Measurements from ENCODE around the gene CHTOP.

The CHTOP gene

DNA sequence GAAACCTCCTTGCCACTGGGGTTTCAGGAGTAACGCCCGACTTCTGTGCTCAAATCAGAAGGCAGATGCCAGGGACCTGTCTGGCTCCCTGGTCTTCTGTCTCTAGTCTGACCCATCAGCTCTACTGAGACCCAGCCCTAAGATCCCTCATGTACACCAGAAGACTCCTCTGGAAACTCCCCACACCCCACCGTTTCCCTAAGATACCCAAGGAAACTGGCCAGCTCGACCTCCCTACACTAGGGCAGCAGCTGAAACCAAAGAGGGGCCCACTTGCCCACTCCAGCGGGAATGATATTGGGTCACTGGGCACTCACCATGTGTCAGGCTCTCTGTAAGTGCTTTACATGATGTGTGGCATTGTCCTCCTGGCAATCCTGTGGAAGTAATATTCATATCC is 20.5 kb upstream of the CHTOP start:
- H3K79me2 ChIP-seq (ENCODE audit: control insufficient read depth, insufficient read depth, low read length), result no peaks in the 10 kb centered on the region
- no peaks in the 10 kb centered on the region for H3K79me1 ChIP-seq (ENCODE audit: low read length)
- H3K36me3 ChIP-seq (ENCODE audit: control insufficient read depth, insufficient read depth, low read length), result no peaks in the 10 kb centered on the region
- DNase-seq, result no peak
- no peak overlapping the region for H3K18ac ChIP-seq (ENCODE audit: low read length)
- no peaks in the 10 kb centered on the region for H3K27me3 ChIP-seq (ENCODE audit: insufficient read depth, low read length, poor library complexity)
- no peak overlapping the region for H3K23ac ChIP-seq (ENCODE audit: low read length)
- no peak overlapping the region for H2BK5ac ChIP-seq (ENCODE audit: low read length)
- no peak overlapping the region for H4K5ac ChIP-seq (ENCODE audit: low read length)
- H3K27ac ChIP-seq (ENCODE audit: low read depth, low read length), result no peak overlapping the region
- no peak overlapping the region for H4K8ac ChIP-seq (ENCODE audit: low read depth, low read length)
- no CpG with 5 or more reads among the region's 5 CpGs for WGBS (ENCODE audit: extremely low coverage, insufficient coverage, low lambda C conversion rate)
- no peak overlapping the region for H2BK120ac ChIP-seq (ENCODE audit: low read depth, low read length)
- H3K9ac ChIP-seq (ENCODE audit: low read length), result no peak overlapping the region
- no peak overlapping the region for H3K4me3 ChIP-seq (ENCODE audit: low read length)
- H3K4me2 ChIP-seq (ENCODE audit: low read length), result no peak overlapping the region
- no peak overlapping the region for H3K4ac ChIP-seq (ENCODE audit: low read depth, low read length)
- H2AK5ac ChIP-seq (ENCODE audit: low read length), result no peak overlapping the region
- peak overlapping the region; percentile 31 for H3K56ac ChIP-seq (ENCODE audit: low read length)
- no peak overlapping the region for H2BK15ac ChIP-seq (replicated peaks; ENCODE audit: low read depth)
- peaks cover 7% of the 10 kb centered on the region for H3K4me1 ChIP-seq (ENCODE audit: control insufficient read depth, low read depth, low read length)

DNA sequence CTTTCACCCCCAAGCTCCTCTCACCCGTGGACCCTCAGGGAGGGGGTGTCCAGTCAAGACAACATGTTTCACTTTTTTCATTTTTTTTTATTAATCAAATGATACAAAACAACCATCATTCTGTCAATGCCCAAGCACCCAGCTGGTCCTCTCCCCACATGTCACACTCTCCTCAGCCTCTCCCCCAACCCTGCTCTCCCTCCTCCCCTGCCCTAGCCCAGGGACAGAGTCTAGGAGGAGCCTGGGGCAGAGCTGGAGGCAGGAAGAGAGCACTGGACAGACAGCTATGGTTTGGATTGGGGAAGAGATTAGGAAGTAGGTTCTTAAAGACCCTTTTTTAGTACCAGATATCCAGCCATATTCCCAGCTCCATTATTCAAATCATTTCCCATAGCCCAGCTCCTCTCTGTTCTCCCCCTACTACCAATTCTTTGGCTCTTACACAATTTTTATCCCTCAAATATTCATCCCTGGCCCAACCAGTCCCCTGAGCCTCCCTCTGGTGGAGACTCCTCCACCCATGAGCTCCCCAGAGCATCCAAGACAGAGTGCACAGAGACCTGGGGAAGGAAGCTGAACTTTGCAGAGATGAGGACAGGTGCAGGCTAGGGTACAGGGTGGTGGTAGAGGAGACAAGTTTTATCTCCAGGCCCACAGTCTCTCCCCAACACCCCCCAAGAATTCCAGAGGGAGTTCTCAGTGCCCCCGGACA is 19.5 kb upstream of the CHTOP start:
- Histone ChIP-seq H3K18ac (ENCODE audit: low read length) (no peak overlapping the region), H3K27me3 (ENCODE audit: insufficient read depth, low read length, poor library complexity) (no peaks in the 10 kb centered on the region), H3K23ac (ENCODE audit: low read length) (no peak overlapping the region), H3K79me1 (ENCODE audit: low read length) (no peaks in the 10 kb centered on the region), H3K36me3 (ENCODE audit: control insufficient read depth, insufficient read depth, low read length) (no peaks in the 10 kb centered on the region), H3K9ac (ENCODE audit: low read length) (no peak overlapping the region), H4K5ac (ENCODE audit: low read length) (no peak overlapping the region), H3K4me2 (ENCODE audit: low read length) (no peak overlapping the region), H2BK15ac (replicated peaks; ENCODE audit: low read depth) (no peak overlapping the region), H3K4me1 (ENCODE audit: control insufficient read depth, low read depth, low read length) (peaks cover 3% of the 10 kb centered on the region), H3K79me2 (ENCODE audit: control insufficient read depth, insufficient read depth, low read length) (no peaks in the 10 kb centered on the region), H2AK5ac (ENCODE audit: low read length) (no peak overlapping the region), H3K27ac (ENCODE audit: low read depth, low read length) (no peak overlapping the region), H3K4me3 (ENCODE audit: low read length) (no peak overlapping the region), H3K56ac (ENCODE audit: low read length) (no peak overlapping the region), H2BK5ac (ENCODE audit: low read length) (no peak overlapping the region), H4K8ac (ENCODE audit: low read depth, low read length) (no peak overlapping the region), H2BK120ac (ENCODE audit: low read depth, low read length) (no peak overlapping the region), H3K4ac (ENCODE audit: low read depth, low read length) (no peak overlapping the region)
- no CpG with 5 or more reads among the region's 2 CpGs for WGBS (ENCODE audit: extremely low coverage, insufficient coverage, low lambda C conversion rate)
- DNase-seq, result no peak

- H3K18ac ChIP-seq (ENCODE audit: low read length), result no peak overlapping the region
- H3K4me3 ChIP-seq (ENCODE audit: low read length), result no peak overlapping the region
- H3K9ac ChIP-seq (ENCODE audit: low read length), result no peak overlapping the region
- no peak overlapping the region for H3K4ac ChIP-seq (ENCODE audit: low read depth, low read length)
- no peaks in the 10 kb centered on the region for H3K27me3 ChIP-seq (ENCODE audit: insufficient read depth, low read length, poor library complexity)
- H3K27ac ChIP-seq (ENCODE audit: low read depth, low read length), result no peak overlapping the region
- H2BK120ac ChIP-seq (ENCODE audit: low read depth, low read length), result no peak overlapping the region
- no peak overlapping the region for H2BK15ac ChIP-seq (replicated peaks; ENCODE audit: low read depth)
- no peak overlapping the region for H3K56ac ChIP-seq (ENCODE audit: low read length)
- H3K36me3 ChIP-seq (ENCODE audit: control insufficient read depth, insufficient read depth, low read length), result no peaks in the 10 kb centered on the region
- DNase-seq, result no peak
- no peak overlapping the region for H3K4me2 ChIP-seq (ENCODE audit: low read length)
- no CpG with 5 or more reads among the region's 7 CpGs for WGBS (ENCODE audit: extremely low coverage, insufficient coverage, low lambda C conversion rate)
- peaks cover 3% of the 10 kb centered on the region for H3K4me1 ChIP-seq (ENCODE audit: control insufficient read depth, low read depth, low read length)
- no peaks in the 10 kb centered on the region for H3K79me1 ChIP-seq (ENCODE audit: low read length)
- H3K23ac ChIP-seq (ENCODE audit: low read length), result no peak overlapping the region
- no peak overlapping the region for H2BK5ac ChIP-seq (ENCODE audit: low read length)
- H3K79me2 ChIP-seq (ENCODE audit: control insufficient read depth, insufficient read depth, low read length), result no peaks in the 10 kb centered on the region
- H2AK5ac ChIP-seq (ENCODE audit: low read length), result no peak overlapping the region
- H4K8ac ChIP-seq (ENCODE audit: low read depth, low read length), result no peak overlapping the region
- no peak overlapping the region for H4K5ac ChIP-seq (ENCODE audit: low read length)
Observed at GRCh38 chr1:153614906-153615305, 19.0 kb upstream of the CHTOP start.

DNA sequence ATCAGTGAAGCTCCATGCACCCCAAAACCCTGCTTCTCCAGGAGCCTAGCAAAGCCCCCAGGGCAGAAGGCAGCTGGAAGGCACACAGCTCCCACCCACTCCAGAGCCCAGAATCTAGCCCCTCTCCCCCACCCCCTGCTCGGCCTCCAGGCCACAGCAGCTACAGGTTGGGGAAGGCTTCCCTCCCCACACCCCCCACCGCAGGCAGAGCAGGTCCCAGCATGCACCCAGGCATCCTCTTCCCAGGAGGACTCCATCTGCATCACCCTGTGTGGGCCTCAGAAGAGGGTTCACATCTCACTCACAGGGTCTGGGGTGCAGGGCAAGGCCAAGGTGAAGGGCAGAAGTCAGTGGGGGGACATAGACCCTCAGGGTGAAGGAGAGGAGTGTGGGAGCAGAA is 18.5 kb upstream of the CHTOP start:
- no peaks in the 10 kb centered on the region for H3K79me2 ChIP-seq (ENCODE audit: control insufficient read depth, insufficient read depth, low read length)
- WGBS (ENCODE audit: extremely low coverage, insufficient coverage, low lambda C conversion rate), result no CpG with 5 or more reads among the region's 2 CpGs
- H3K23ac ChIP-seq (ENCODE audit: low read length), result no peak overlapping the region
- DNase-seq, result no peak
- no peaks in the 10 kb centered on the region for H3K27me3 ChIP-seq (ENCODE audit: insufficient read depth, low read length, poor library complexity)
- H3K27ac ChIP-seq (ENCODE audit: low read depth, low read length), result no peak overlapping the region
- H2AK5ac ChIP-seq (ENCODE audit: low read length), result no peak overlapping the region
- no peak overlapping the region for H4K5ac ChIP-seq (ENCODE audit: low read length)
- H2BK5ac ChIP-seq (ENCODE audit: low read length), result no peak overlapping the region
- H3K4me3 ChIP-seq (ENCODE audit: low read length), result no peak overlapping the region
- H3K4me2 ChIP-seq (ENCODE audit: low read length), result no peak overlapping the region
- peaks cover 3% of the 10 kb centered on the region for H3K4me1 ChIP-seq (ENCODE audit: control insufficient read depth, low read depth, low read length)
- H4K8ac ChIP-seq (ENCODE audit: low read depth, low read length), result no peak overlapping the region
- no peak overlapping the region for H2BK120ac ChIP-seq (ENCODE audit: low read depth, low read length)
- H3K18ac ChIP-seq (ENCODE audit: low read length), result no peak overlapping the region
- H3K79me1 ChIP-seq (ENCODE audit: low read length), result no peaks in the 10 kb centered on the region
- peak overlapping the region; percentile 66 for H3K56ac ChIP-seq (ENCODE audit: low read length)
- H3K4ac ChIP-seq (ENCODE audit: low read depth, low read length), result no peak overlapping the region
- H3K9ac ChIP-seq (ENCODE audit: low read length), result no peak overlapping the region
- no peaks in the 10 kb centered on the region for H3K36me3 ChIP-seq (ENCODE audit: control insufficient read depth, insufficient read depth, low read length)
- no peak overlapping the region for H2BK15ac ChIP-seq (replicated peaks; ENCODE audit: low read depth)

DNA sequence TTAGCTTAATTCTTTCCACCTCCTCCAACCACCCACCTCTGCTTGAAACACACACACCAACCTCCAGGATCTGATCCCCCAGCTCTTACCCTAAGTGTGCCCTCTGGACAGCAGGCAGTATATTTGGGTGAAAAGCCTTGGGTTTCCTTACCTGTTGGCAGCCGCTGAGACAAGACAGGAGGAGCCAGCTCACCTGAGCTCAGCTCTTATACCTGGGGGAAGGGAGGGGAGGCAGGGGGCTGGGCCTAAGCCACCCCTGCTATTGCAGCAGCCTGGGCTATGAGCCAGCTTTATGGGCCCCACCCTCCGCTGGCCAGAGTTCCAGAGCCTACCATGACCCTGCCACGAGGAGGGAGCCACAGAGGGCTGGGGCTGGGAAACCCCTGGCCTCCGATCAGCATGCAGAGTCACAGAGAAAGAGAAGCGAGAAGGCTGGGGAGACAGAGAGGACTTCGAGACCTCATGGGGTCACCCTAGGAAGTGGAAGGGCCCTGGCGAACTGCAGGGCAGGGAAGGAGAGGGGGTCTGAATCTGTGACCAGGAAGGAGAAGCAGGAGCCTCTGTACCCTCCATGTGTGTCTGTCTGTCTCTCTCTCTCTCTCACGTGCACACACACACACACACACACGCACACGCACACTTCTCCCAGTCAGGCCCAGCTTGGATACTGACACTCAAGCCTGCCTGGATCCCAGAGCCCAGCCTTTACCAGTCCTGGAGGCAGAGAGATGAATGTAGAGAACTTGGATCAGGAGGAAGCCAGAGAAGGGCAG is 17.5 kb upstream of the CHTOP start, which contains the start of gene S100A14:
S100A14 (minus strand) TSS at position 182 of the 773 bp plus-strand sequence. CDS start 467 bp downstream, outside the sequence.
- peak; percentile 40 for DNase-seq
- H3K18ac ChIP-seq (ENCODE audit: low read length), result no peak within 1 kb of the TSS
- H3K4ac ChIP-seq (ENCODE audit: low read depth, low read length), result no peak within 1 kb of the TSS
- no peaks in the 10 kb centered on the region for H3K79me2 ChIP-seq (ENCODE audit: control insufficient read depth, insufficient read depth, low read length)
- H3K27ac ChIP-seq (ENCODE audit: low read depth, low read length), result no peak within 1 kb of the TSS
- no peak within 1 kb of the TSS for H4K8ac ChIP-seq (ENCODE audit: low read depth, low read length)
- H3K4me2 ChIP-seq (ENCODE audit: low read length), result no peak within 1 kb of the TSS
- no peaks in the 10 kb centered on the region for H3K27me3 ChIP-seq (ENCODE audit: insufficient read depth, low read length, poor library complexity)
- H3K23ac ChIP-seq (ENCODE audit: low read length), result no peak within 1 kb of the TSS
- no peak within 1 kb of the TSS for H2BK120ac ChIP-seq (ENCODE audit: low read depth, low read length)
- H2BK5ac ChIP-seq (ENCODE audit: low read length), result no peak within 1 kb of the TSS
- H4K5ac ChIP-seq (ENCODE audit: low read length), result no peak within 1 kb of the TSS
- H3K36me3 ChIP-seq (ENCODE audit: control insufficient read depth, insufficient read depth, low read length), result no peaks in the 10 kb centered on the region
- H3K4me1 ChIP-seq (ENCODE audit: control insufficient read depth, low read depth, low read length), result peaks cover 3% of the 10 kb centered on the region
- H3K56ac ChIP-seq (ENCODE audit: low read length), result peak within 1 kb of the TSS; percentile 76
- no CpG with 5 or more reads among the region's 10 CpGs for WGBS (ENCODE audit: extremely low coverage, insufficient coverage, low lambda C conversion rate)
- H2AK5ac ChIP-seq (ENCODE audit: low read length), result peak within 1 kb of the TSS; percentile 69
- H3K4me3 ChIP-seq (ENCODE audit: low read length), result no peak within 1 kb of the TSS
- H3K9ac ChIP-seq (ENCODE audit: low read length), result peak within 1 kb of the TSS; percentile 44
- H3K79me1 ChIP-seq (ENCODE audit: low read length), result no peaks in the 10 kb centered on the region
- no peak within 1 kb of the TSS for H2BK15ac ChIP-seq (replicated peaks; ENCODE audit: low read depth)

All from mesendoderm (in vitro differentiated cells).